Activated CD4-positive, alpha-beta T cell treated with anti-CD3 and anti-CD28 coated beads, Interleukin-2, amount 10 ng/mL, durations not matched to agents 7 days and 5 days (primary cell): Measurements from ENCODE around the gene KRT79. TPM values are rescaled to one million over a fixed set of nuclear protein-coding genes. Genes with fewer than 3 reads are reported as not detected.

Experiments
- CTCF ChIA-PET: fragments of 350-600 bp; sonication (Branson Sonifier 250); formaldehyde crosslinking; loops from one replicate; lab custom pipeline; 2021; ENCODE audit warnings: antibody characterized with exemption; lab: Charles Lee
- POLR2A ChIA-PET: fragments of 350-600 bp; sonication (Branson Sonifier 250); formaldehyde crosslinking; loops from one replicate; lab custom pipeline; 2021; ENCODE audit warnings: antibody characterized with exemption; lab: Charles Lee
- DNase-seq: peaks from one replicate; pipeline ENCODE4 v3.0.0-alpha.2; 2020
- H3K27ac Mint-ChIP-seq: one replicate; pipeline ENCODE4 v1.8.0; 2021; ENCODE audit warnings: mild to moderate bottlenecking, moderate library complexity, mixed read lengths
- H3K27me3 Mint-ChIP-seq: one replicate; pipeline ENCODE4 v1.8.0; 2021; ENCODE audit warnings: mixed read lengths
- H3K36me3 Mint-ChIP-seq: one replicate; pipeline ENCODE4 v1.8.0; 2021; ENCODE audit warnings: low read depth, mixed read lengths
- H3K4me1 Mint-ChIP-seq: one replicate; pipeline ENCODE4 v1.8.0; 2021; ENCODE audit warnings: mixed read lengths
- H3K4me3 Mint-ChIP-seq: one replicate; pipeline ENCODE4 v1.8.0; 2021; ENCODE audit warnings: mild to moderate bottlenecking, moderate library complexity, mixed read lengths
- H3K9me3 Mint-ChIP-seq: one replicate; pipeline ENCODE4 v1.8.0; 2021; ENCODE audit warnings: mixed read lengths
- total RNA-seq, 2 experiments: library from RNA; stranded (reverse); gene quantifications; one replicate each; pipeline ENCODE4 v1.2.3, GENCODE V29; 2021

The KRT79 gene
- total RNA-seq, 2 experiments from 2014 or later: not detected

DNA sequence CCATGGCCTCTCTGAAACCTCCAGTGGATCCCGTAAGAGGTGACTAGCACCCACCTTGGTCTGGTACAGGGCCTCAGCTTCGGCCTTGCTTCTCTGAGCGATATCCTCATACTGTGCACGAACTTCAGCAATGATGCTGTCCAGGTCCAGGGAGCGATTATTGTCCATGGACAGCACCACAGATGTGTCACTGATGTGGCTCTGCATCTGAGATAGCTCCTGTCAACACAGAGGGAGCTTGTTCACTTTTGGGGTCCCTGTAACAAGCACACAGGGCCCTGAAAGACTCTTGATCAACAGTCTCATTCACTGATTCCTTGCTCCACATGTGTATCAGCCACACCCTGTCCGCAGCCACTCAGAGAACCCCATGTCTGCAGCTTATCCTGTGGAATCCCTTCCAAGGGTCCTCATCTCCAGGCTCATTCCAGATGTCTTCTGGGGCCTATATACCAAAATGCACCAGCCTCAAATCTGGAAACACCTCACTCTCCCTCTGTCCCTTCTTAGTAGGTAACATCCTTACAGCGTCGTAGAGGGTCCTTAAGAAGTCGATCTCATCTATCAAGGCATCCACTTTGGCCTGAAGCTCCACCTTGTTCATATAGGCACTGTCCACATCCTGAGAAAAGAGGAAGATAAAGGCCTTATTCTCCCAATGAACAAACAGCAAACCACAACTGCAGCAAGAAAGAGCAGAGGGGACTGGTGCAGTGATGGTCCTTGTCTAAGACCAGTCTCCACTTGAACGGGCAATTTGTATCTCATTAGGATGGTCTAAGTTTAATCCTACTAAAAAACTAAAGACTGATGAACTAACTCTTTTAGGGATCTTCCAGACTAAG, 41.7 kb downstream of the KRT79 start:
- no peak for DNase-seq
- ChIA-PET CTCF (interaction anchor here (1.2 kb wide), 1 partner anchor 11 kb away, joined by 3 read pairs; no protein-coding TSS in a partner anchor), POLR2A (no interaction called here)
- H3K9me3 Mint-ChIP-seq: no peaks in the 10 kb centered on the region
- H3K27me3 Mint-ChIP-seq: peaks cover 30% of the 10 kb centered on the region
- H3K36me3 Mint-ChIP-seq: no peaks in the 10 kb centered on the region
- no peak overlapping the region for H3K27ac Mint-ChIP-seq
- no peak overlapping the region for H3K4me3 Mint-ChIP-seq
- H3K4me1 Mint-ChIP-seq: peaks cover 4% of the 10 kb centered on the region

DNA sequence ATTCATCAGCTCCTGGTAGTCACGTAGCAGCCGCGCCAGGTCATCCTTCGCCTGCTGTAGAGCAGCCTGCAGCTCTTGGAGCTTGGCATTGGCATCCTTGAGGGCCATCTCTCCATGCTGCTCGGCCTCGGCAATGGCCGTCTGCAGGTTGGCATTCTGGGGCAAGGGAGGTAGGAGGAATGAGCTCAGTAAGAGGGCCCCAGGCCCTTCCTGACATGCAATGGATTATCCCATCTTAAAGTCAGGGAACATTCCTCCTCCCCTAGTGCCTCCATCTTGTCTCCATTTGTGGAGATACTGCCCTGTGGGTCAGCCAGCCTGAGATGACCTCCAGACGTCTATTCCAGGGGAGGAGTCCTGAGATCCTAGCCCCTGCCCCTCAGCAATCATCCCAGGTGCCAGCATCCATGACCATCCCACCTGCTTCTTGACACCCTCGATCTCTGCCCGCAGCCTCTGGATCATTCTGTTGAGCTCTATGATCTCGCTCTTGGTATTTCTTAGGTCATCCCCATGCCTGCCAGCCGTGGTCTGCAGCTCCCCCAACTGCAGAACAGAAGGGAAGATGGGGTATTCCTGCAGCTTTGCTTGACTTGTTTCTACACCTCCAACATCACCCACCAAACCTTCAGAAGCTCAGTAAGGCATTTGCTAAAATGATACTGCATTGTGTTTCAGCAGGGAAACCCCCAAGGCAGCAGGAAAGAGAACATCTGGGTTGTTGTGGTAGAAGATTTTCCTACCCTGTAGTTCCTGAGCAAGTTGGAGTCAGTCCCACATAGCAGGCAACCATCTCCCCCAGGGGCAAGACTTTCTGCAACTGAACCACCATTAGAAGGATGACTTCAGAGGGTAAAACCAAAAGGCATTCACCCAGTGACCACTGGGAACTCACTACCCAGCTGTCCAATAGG, 42.6 kb downstream of the KRT79 start:
- ChIA-PET POLR2A (no interaction called here), CTCF (interaction anchor here (0.6 to 1.7 kb wide), 3 partner anchors 11 to 141 kb away, joined by 3 to 6 read pairs (median 3); no protein-coding TSS in a partner anchor)
- peaks cover 4% of the 10 kb centered on the region for H3K4me1 Mint-ChIP-seq

DNA sequence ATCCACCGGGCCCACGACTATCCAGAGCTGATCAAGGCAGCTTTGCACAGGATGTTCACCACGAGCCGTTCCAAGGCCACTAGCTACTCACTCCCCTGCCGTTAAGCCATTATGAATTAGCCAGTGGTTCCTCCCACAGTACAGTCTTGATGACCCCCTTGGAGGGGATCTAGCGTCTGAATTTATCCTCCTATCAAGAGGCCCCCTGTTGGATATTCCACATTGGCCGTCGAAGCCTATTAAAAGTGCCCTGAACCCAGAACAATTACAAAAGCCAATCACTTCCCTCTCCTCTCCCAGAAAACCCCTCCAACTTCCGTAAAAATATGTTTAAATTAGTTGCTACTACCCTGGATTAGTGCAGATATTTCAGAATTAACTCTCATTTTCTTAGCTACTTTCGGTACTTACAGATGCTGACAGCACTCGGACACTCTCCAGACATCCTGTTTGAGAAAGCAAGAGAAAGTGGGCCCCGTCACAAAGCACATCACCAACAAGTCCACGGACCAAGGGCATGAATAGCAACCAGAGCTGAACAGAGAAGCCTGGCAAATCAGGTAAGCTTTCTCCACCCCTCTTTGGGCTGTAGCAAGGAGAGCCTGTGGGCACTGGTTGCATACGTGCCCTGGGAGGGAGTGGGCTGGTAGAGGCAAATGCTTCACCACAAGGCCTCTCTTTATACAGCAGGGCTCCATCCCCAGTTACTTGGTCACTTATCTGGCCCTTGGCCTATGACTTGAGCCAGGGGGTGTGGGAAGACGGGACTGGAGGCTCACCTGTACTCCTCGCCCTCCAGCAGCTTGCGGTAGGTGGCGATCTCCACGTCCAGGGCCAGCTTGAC, 43.5 kb downstream of the KRT79 start:
- H3K4me3 Mint-ChIP-seq: no peak overlapping the region
- no peaks in the 10 kb centered on the region for H3K9me3 Mint-ChIP-seq
- no peaks in the 10 kb centered on the region for H3K36me3 Mint-ChIP-seq
- H3K27ac Mint-ChIP-seq: no peak overlapping the region
- ChIA-PET POLR2A (no interaction called here), CTCF (interaction anchor here (1.7 kb wide), 1 partner anchor 89 kb away, joined by 6 read pairs; no protein-coding TSS in a partner anchor)
- peaks cover 30% of the 10 kb centered on the region for H3K27me3 Mint-ChIP-seq
- H3K4me1 Mint-ChIP-seq: peaks cover 4% of the 10 kb centered on the region
- no peak for DNase-seq

More for the DNA sequence above, 42.6 kb downstream of the KRT79 start:
- Mint-ChIP-seq H3K4me3 (no peak overlapping the region), H3K27ac (no peak overlapping the region), H3K36me3 (no peaks in the 10 kb centered on the region), H3K9me3 (no peaks in the 10 kb centered on the region), H3K27me3 (peaks cover 30% of the 10 kb centered on the region)
- DNase-seq: no peak

DNA sequence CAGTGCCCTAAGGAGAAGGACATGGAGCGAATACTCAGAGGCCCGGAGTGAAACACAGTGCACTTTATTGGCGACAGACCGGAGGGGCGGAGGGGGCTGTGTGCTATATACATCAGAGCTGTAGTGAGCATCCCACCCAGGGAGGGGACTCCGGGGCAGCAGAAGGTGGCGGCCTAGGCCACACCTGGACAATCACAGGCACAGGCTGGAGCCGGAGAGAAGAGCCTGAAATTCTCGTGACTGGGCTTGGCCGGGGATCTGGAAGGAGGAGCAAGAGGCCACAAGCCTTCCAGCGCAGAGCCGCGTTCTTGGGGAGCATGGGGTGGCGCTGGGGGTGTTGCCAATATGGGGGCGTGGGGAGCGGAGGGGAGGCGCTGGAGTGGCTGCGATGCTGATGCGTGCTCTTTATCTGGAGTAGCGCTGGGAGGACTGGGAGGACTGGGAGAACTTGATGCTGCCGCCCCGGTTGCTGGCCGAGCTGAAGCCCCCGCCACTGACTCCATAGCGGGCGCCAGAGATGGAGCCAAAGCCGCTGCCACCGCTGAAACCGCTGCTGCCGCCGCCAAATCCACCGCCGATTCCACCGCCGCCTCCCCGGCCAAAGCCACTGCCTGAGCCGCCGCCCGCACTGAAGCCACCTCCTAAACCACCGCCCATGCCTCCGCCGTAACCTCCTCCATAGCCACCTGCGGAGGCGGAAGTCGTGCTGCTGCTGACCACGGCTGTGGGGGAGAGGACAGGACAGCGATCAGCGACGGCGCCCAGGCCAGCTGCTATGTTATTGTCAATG, 44.3 kb downstream of the KRT79 start:
- Mint-ChIP-seq H3K9me3 (no peaks in the 10 kb centered on the region), H3K4me3 (no peak overlapping the region), H3K27me3 (peaks cover 35% of the 10 kb centered on the region), H3K27ac (no peak overlapping the region), H3K36me3 (no peaks in the 10 kb centered on the region), H3K4me1 (peaks cover 4% of the 10 kb centered on the region)
- no peak for DNase-seq
- POLR2A ChIA-PET: no interaction called here
- CTCF ChIA-PET: interaction anchor here (1.7 kb wide), 1 partner anchor 90 kb away, joined by 6 read pairs; no protein-coding TSS in a partner anchor

DNA sequence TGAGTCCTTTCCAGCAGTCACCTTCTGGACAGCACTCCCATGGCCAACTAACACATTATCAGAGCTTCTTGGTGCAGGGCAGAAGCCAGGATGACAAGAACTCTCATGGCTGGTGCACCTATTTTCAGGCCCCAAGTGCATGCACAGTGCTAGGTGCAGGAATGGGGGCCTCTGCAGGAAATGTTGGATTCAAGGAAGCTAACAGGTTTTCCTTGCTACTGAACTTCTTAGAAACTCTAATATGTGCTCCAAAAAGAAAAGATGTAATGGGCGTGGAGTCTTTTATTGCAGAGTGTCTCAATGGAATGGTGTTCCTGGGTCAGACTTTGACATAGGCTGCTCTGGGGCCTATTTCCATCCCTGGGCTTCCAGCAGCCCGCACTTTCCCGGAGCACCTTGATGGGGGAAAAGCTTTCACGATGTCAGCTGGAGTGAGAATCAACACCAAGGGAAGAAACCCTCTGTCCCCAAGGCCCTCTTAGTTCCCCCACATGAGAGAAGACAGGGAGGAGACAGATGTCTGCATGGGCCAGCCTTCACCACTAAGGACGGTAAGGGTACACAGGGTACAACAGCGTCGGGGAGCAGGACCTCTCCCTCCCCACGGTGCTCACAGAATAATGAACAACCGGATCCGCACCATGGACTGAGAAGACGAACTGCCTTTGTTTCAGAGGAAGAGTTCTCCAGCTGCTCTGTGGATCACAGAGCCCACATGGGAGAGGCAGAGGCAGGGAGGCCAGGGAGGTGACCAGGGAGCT, 45.1 kb downstream of the KRT79 start:
- no peaks in the 10 kb centered on the region for H3K9me3 Mint-ChIP-seq
- peaks cover 38% of the 10 kb centered on the region for H3K27me3 Mint-ChIP-seq
- no peak overlapping the region for H3K27ac Mint-ChIP-seq
- no peak for DNase-seq
- POLR2A ChIA-PET: no interaction called here
- peaks cover 2% of the 10 kb centered on the region for H3K4me1 Mint-ChIP-seq
- no peak overlapping the region for H3K4me3 Mint-ChIP-seq
- CTCF ChIA-PET: no interaction called here
- no peaks in the 10 kb centered on the region for H3K36me3 Mint-ChIP-seq

DNA sequence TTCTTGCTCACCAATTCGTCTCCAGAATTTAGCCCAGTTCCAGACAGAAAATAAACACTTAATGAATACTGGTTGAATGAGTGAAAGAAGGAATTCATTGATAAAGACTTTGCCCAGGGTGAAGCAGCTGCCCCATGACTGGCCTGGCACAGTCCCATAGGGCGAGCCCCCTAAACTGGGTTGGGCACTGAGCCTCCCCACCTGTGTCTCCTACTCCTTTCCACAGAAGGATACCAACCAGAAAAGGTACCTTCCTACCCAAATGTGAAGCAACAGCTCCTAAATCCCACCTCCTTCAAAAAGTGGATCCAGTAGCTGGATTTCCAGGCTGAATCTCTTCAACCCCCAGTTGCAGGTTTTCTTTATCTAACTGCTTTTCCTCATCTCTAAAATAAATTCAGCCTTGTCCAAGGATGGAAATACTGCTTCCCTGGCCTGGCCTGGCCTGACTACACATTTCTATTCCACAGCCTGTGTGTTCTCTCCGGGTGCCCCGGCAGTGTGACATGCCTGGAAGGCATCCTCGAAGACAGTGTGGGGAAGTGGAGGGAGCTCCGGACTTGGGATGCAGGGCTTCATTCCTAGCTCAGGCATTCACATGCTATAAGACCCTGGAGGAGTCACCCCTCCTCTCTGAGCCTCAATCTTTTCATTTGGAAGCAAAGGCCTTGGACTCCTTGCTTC, 45.8 kb downstream of the KRT79 start:
- H3K27ac Mint-ChIP-seq: no peak overlapping the region
- H3K4me3 Mint-ChIP-seq: no peak overlapping the region
- H3K27me3 Mint-ChIP-seq: peaks cover 38% of the 10 kb centered on the region

GRCh38 chr12:52787324-52788191, 46.6 kb downstream of the KRT79 start:
- ChIA-PET POLR2A (no interaction called here), CTCF (interaction anchor here (0.7 kb wide), 1 partner anchor 1420 kb away, joined by 3 read pairs; no protein-coding TSS in a partner anchor)
- peaks cover 2% of the 10 kb centered on the region for H3K4me1 Mint-ChIP-seq
- no peak overlapping the region for H3K4me3 Mint-ChIP-seq
- no peak overlapping the region for H3K27ac Mint-ChIP-seq
- H3K9me3 Mint-ChIP-seq: no peaks in the 10 kb centered on the region
- peaks cover 38% of the 10 kb centered on the region for H3K27me3 Mint-ChIP-seq
- H3K36me3 Mint-ChIP-seq: no peaks in the 10 kb centered on the region
- no peak for DNase-seq

More for the DNA sequence above, 45.8 kb downstream of the KRT79 start:
- no peaks in the 10 kb centered on the region for H3K9me3 Mint-ChIP-seq
- POLR2A ChIA-PET: no interaction called here
- H3K4me1 Mint-ChIP-seq: peaks cover 2% of the 10 kb centered on the region
- no peak for DNase-seq
- CTCF ChIA-PET: interaction anchor here (0.7 kb wide), 1 partner anchor 1420 kb away, joined by 3 read pairs; no protein-coding TSS in a partner anchor
- H3K36me3 Mint-ChIP-seq: no peaks in the 10 kb centered on the region

DNA sequence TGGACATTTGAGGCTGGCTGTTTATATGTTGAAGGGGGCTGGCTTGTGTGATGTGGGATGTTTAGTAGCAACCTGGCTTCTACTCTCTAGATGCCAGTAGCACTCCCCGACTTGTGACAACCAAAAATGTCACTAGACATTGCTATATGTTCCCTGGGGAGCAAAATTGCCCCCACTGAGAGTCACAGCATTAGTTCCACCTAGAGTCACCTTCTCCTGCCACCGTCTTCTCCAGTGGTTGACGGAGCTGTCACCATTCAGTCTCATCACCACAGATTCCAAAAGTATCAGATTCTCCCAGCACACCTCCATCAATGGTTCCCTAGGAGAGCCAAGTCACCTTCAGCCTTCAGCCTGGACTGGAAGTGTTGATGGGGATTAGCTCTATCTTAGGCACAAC, 49.2 kb downstream of the KRT79 start:
- POLR2A ChIA-PET: no interaction called here
- DNase-seq: no peak
- Mint-ChIP-seq H3K27me3 (peaks cover 34% of the 10 kb centered on the region), H3K36me3 (no peaks in the 10 kb centered on the region), H3K4me3 (no peak overlapping the region), H3K9me3 (no peaks in the 10 kb centered on the region), H3K27ac (no peak overlapping the region), H3K4me1 (no peaks in the 10 kb centered on the region)
- CTCF ChIA-PET: no interaction called here

GRCh38 chr12:52783563-52784316, 50.4 kb downstream of the KRT79 start:
- POLR2A ChIA-PET: no interaction called here
- Mint-ChIP-seq H3K9me3 (no peaks in the 10 kb centered on the region), H3K27ac (no peak overlapping the region), H3K36me3 (no peaks in the 10 kb centered on the region), H3K4me1 (no peaks in the 10 kb centered on the region), H3K4me3 (no peak overlapping the region), H3K27me3 (peaks cover 25% of the 10 kb centered on the region)
- DNase-seq: no peak
- CTCF ChIA-PET: no interaction called here
